ENCODE measurements around the gene MLLT1. TPM values are rescaled to one million over a fixed set of nuclear protein-coding genes. Genes with fewer than 3 reads are reported as not detected.

The MLLT1 gene
- total RNA-seq, 1 donor from 2014 or later: 61.9 TPM

- DNase-seq: no peak
- no peaks in the 10 kb centered on the region for H3K27me3 ChIP-seq (ENCODE audit: low read depth)
Observed at GRCh38 chr19:6261883-6262282, 17.9 kb downstream of the MLLT1 start.

GRCh38 chr19:6260912-6261650, 18.7 kb downstream of the MLLT1 start:
- peaks cover 58% of the 10 kb centered on the region for H3K36me3 ChIP-seq
- H3K27me3 ChIP-seq (ENCODE audit: low read depth): no peaks in the 10 kb centered on the region
- ATAC-seq (peak; percentile 59 to 61), DNase-seq (no peak)
- peaks cover 46% of the 10 kb centered on the region for H3K4me1 ChIP-seq
- peak; percentile 48 for TF ChIP-seq CTCF (IDR thresholded peaks at IDR 0.05)
- no peak overlapping the region for H3K27ac ChIP-seq
- intact Hi-C loops (cut with DNase I): no loop called here
- no peak overlapping the region for H3K4me3 ChIP-seq
- no peaks in the 10 kb centered on the region for H3K9me3 ChIP-seq

More at GRCh38 chr19:6261883-6262282, 17.9 kb downstream of the MLLT1 start:
- Histone ChIP-seq H3K4me1 (peaks cover 46% of the 10 kb centered on the region), H3K4me3 (no peak overlapping the region), H3K9me3 (no peaks in the 10 kb centered on the region), H3K27ac (no peak overlapping the region), H3K36me3 (peaks cover 61% of the 10 kb centered on the region)
- intact Hi-C loops (cut with DNase I): no loop called here
- TF ChIP-seq CTCF (IDR thresholded peaks at IDR 0.05): no peak
- no peak for ATAC-seq

- H3K36me3 ChIP-seq: peaks cover 58% of the 10 kb centered on the region
- ATAC-seq: peak in 1 of 2 donors; percentile 16
- H3K27me3 ChIP-seq (ENCODE audit: low read depth): no peaks in the 10 kb centered on the region
- H3K4me1 ChIP-seq: peaks cover 44% of the 10 kb centered on the region
- intact Hi-C loops (cut with DNase I): no loop called here
- H3K9me3 ChIP-seq: no peaks in the 10 kb centered on the region
- TF ChIP-seq CTCF (IDR thresholded peaks at IDR 0.05): no peak
- no peak overlapping the region for H3K27ac ChIP-seq
- no peak for DNase-seq
- H3K4me3 ChIP-seq: no peak overlapping the region
Observed at GRCh38 chr19:6260376-6260775, 19.4 kb downstream of the MLLT1 start.

GRCh38 chr19:6259312-6259861, 20.4 kb downstream of the MLLT1 start:
- no peak for TF ChIP-seq CTCF (IDR thresholded peaks at IDR 0.05)
- peaks cover 58% of the 10 kb centered on the region for H3K36me3 ChIP-seq
- peaks cover 35% of the 10 kb centered on the region for H3K4me1 ChIP-seq

GRCh38 chr19:6258812-6259311, 20.9 kb downstream of the MLLT1 start:
- no peak for ATAC-seq
- Histone ChIP-seq H3K9me3 (no peaks in the 10 kb centered on the region), H3K36me3 (peaks cover 58% of the 10 kb centered on the region), H3K27me3 (ENCODE audit: low read depth) (no peaks in the 10 kb centered on the region), H3K4me1 (peaks cover 30% of the 10 kb centered on the region), H3K27ac (no peak overlapping the region), H3K4me3 (no peak overlapping the region)
- intact Hi-C loops (cut with DNase I): no loop called here
- DNase-seq: no peak
- TF ChIP-seq CTCF (IDR thresholded peaks at IDR 0.05): no peak

More at GRCh38 chr19:6259312-6259861, 20.4 kb downstream of the MLLT1 start:
- ATAC-seq (no peak), DNase-seq (no peak)
- intact Hi-C loops (cut with DNase I): no loop called here
- no peaks in the 10 kb centered on the region for H3K9me3 ChIP-seq
- H3K27ac ChIP-seq: no peak overlapping the region
- H3K4me3 ChIP-seq: no peak overlapping the region
- H3K27me3 ChIP-seq (ENCODE audit: low read depth): no peaks in the 10 kb centered on the region

Measured in lower lobe of right lung (tissue), 2 donors.